Nephron (organoid): Measurements from ENCODE around the gene MUC12.

ENCODE experiments used
- H3K27ac Mint-ChIP-seq, 3 experiments: 2 replicates each; pipeline ENCODE4 v1.8.0; 2020; ENCODE audit warnings: mixed read lengths in 3 of 3, mild to moderate bottlenecking in 2 of 3, moderate library complexity in 1 of 3
- H3K27me3 Mint-ChIP-seq: 2 replicates; pipeline ENCODE4 v1.8.0; 2021; ENCODE audit warnings: low read depth, mild to moderate bottlenecking, moderate library complexity, mixed read lengths
- H3K36me3 Mint-ChIP-seq: 2 replicates; pipeline ENCODE4 v1.8.0; 2020; ENCODE audit warnings: low read depth, mixed read lengths
- H3K4me1 Mint-ChIP-seq: 2 replicates; pipeline ENCODE4 v1.8.0; 2020; ENCODE audit warnings: mixed read lengths
- H3K4me3 Mint-ChIP-seq, 3 experiments: 2 replicates each; pipeline ENCODE4 v1.8.0; 2020; ENCODE audit warnings: mild to moderate bottlenecking in 3 of 3, mixed read lengths in 3 of 3, moderate library complexity in 2 of 3
- H3K9me3 Mint-ChIP-seq: 2 replicates; pipeline ENCODE4 v1.8.0; 2020; ENCODE audit warnings: mixed read lengths
- CTCF ChIP-seq, 3 experiments: fragments of 200-600 bp; sonication (generic); IDR thresholded peaks; one replicate each; pipeline ENCODE4 v1.5.0; 2021; ENCODE audit warnings: antibody characterized with exemption in 3 of 3; ENCODE audit not compliant: unreplicated experiment in 3 of 3

Gene MUC12

DNA sequence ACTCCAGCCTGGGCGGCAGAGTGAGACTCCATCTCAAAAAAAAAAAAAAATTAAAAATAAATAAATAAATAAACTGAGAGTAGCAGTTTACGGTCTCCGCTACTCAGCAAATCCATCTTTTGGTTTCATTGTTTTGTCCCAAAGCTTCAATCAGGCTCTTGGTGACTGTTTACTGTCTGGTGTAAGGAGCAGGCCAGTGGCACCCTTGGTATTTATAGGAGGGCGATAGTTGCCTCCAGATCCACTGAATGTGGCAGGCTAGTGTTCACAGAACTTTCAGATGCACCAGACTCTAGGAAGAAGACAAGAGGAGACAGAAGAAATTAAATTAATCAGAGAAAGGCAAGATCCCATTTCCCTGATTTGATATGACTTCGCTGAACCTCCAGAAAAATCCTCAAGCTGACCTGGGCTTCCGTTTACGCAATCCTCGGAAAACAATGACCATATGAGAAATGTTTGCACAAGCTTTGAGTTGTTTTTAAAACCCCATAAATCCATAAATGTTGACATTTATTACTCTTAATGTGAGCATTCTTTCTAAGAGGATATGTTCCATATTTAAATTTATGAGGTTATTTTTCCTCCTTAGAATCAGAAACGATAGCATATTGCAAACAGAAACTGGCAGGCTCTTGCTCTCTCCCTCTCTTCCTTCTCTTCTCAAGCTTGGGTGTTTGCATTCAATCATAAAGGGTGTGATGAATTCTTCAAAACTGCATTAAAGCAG is 27.2 kb upstream of the MUC12 start:
- TF ChIP-seq CTCF (IDR thresholded peaks at IDR 0.05; ENCODE audit: unreplicated experiment in 3 of 3): no peak
- no peaks in the 10 kb centered on the region for H3K36me3 Mint-ChIP-seq
- H3K4me1 Mint-ChIP-seq: no peaks in the 10 kb centered on the region
- peaks cover 7% of the 10 kb centered on the region for H3K27me3 Mint-ChIP-seq
- peaks cover 12% of the 10 kb centered on the region for H3K9me3 Mint-ChIP-seq
- H3K27ac Mint-ChIP-seq: no peak overlapping the region
- H3K4me3 Mint-ChIP-seq: no peak overlapping the region

DNA sequence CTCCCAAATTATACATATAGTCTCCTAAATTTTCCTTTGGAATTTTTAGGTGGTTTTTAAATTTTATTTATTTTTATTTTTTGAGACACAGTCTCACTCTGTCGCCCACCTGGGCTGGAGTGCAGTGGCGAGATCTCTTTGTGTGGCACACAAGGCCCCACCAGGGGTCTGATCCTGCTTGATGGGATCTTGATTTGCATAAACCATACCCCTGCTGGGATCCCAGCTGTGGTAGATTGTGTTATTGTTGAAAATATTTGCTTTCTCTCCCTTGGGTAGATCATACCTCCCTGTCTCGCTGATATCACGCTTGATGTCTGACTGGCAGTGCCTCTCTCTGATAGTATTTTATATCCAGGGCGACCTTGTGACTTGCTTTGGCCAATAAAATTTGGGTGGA is 25.7 kb upstream of the MUC12 start:
- H3K36me3 Mint-ChIP-seq: no peaks in the 10 kb centered on the region
- H3K27me3 Mint-ChIP-seq: peaks cover 7% of the 10 kb centered on the region
- H3K4me1 Mint-ChIP-seq: no peaks in the 10 kb centered on the region
- no peak for TF ChIP-seq CTCF (IDR thresholded peaks at IDR 0.05; ENCODE audit: unreplicated experiment in 3 of 3)
- H3K27ac Mint-ChIP-seq: no peak overlapping the region
- H3K4me3 Mint-ChIP-seq: no peak overlapping the region
- H3K9me3 Mint-ChIP-seq: peaks cover 12% of the 10 kb centered on the region

- TF ChIP-seq CTCF (IDR thresholded peaks at IDR 0.05; ENCODE audit: unreplicated experiment in 3 of 3): no peak
- H3K4me1 Mint-ChIP-seq: no peaks in the 10 kb centered on the region
- peaks cover 2% of the 10 kb centered on the region for H3K27me3 Mint-ChIP-seq
- H3K4me3 Mint-ChIP-seq: no peak overlapping the region
- no peaks in the 10 kb centered on the region for H3K36me3 Mint-ChIP-seq
- peaks cover 10% of the 10 kb centered on the region for H3K9me3 Mint-ChIP-seq
- H3K27ac Mint-ChIP-seq: no peak overlapping the region
These were observed 25.2 kb upstream of the MUC12 start for GRCh38 chr7:100944138-100944537.

DNA sequence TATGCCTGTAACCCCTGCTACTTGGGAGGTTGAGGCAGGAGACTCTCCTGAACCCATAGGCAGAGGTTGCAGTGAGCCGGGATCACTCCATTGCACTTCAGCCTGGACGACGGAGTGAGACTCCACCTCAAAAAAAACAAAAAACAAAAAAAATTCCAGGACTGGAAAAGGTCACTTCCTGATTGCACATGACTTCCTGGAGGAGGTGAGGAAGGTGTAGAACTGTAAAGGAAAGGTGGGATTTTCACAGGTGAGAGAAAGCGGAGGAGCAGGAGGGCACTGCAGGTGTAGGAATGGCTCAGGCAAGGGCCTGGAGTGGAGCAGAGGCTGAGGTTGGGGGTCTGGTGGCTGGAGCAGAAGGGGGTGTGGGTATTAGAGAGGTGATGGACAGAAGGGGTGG is 23.3 kb upstream of the MUC12 start:
- H3K27me3 Mint-ChIP-seq: peaks cover 9% of the 10 kb centered on the region
- no peaks in the 10 kb centered on the region for H3K4me1 Mint-ChIP-seq
- H3K36me3 Mint-ChIP-seq: no peaks in the 10 kb centered on the region
- no peak overlapping the region for H3K27ac Mint-ChIP-seq
- no peak overlapping the region for H3K4me3 Mint-ChIP-seq
- H3K9me3 Mint-ChIP-seq: no peaks in the 10 kb centered on the region
- no peak for TF ChIP-seq CTCF (IDR thresholded peaks at IDR 0.05; ENCODE audit: unreplicated experiment in 3 of 3)

DNA sequence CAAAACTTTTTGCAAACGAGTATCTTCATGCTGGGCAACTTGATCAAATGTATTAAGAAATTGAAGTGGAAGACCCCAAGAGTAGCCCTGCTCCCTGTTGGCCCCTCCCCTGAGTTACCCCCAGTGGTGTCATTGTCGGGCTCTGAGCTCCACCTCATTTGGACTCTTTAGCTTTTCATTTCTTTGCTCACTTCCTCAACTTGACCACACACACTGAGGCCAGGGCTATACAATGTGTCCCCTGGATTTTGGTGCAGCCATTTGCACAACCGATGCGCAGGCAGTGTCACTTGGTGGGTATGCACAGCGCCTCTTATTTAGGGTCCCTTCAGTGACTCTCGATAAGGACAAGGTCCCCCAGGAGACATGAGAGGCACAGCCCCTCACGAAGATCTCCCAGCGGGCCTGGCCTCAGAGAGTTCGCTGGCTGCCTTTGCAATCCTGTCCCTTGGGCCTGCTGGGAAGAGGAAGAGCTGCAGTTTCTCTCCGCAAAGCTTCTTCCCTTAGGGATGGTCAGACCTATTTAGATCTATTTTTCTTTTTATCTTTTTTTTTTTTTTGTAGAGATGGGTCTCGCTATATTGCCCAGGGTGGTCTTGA is 22.5 kb upstream of the MUC12 start:
- H3K9me3 Mint-ChIP-seq: no peaks in the 10 kb centered on the region
- no peak overlapping the region for H3K27ac Mint-ChIP-seq
- H3K27me3 Mint-ChIP-seq: peaks cover 9% of the 10 kb centered on the region
- H3K4me1 Mint-ChIP-seq: no peaks in the 10 kb centered on the region
- no peak overlapping the region for H3K4me3 Mint-ChIP-seq
- H3K36me3 Mint-ChIP-seq: no peaks in the 10 kb centered on the region
- no peak for TF ChIP-seq CTCF (IDR thresholded peaks at IDR 0.05; ENCODE audit: unreplicated experiment in 3 of 3)

- Mint-ChIP-seq H3K4me3 (no peak overlapping the region), H3K36me3 (no peaks in the 10 kb centered on the region), H3K27ac (no peak overlapping the region), H3K27me3 (peaks cover 9% of the 10 kb centered on the region), H3K9me3 (no peaks in the 10 kb centered on the region), H3K4me1 (no peaks in the 10 kb centered on the region)
- TF ChIP-seq CTCF (IDR thresholded peaks at IDR 0.05; ENCODE audit: unreplicated experiment in 3 of 3): no peak
These were observed 21.6 kb upstream of the MUC12 start for GRCh38 chr7:100947792-100948191.
